ENCODE measurements around the gene TMEM50A.
A peak's percentile ranks its signal among the peaks of the same experiment; 100 is the strongest.
"Not testable (repeated sequence)": the region's sequence is repeated elsewhere in the genome, so short reads cannot be mapped to it uniquely, and the experiment has no call there.

TMEM50A gene

GRCh38 chr1:25389721-25390120, 51.6 kb downstream of the TMEM50A start:
- not testable (repeated sequence) for DNase-seq

- DNase-seq, result no peak
Observed at GRCh38 chr1:25392841-25393240, 54.7 kb downstream of the TMEM50A start.

GRCh38 chr1:25397549-25397948, 59.4 kb downstream of the TMEM50A start:
- not testable (repeated sequence) for DNase-seq

- not testable (repeated sequence) for DNase-seq
Observed at GRCh38 chr1:25398079-25398478, 59.9 kb downstream of the TMEM50A start.

- DNase-seq, result peak; percentile 29
Observed at GRCh38 chr1:25402947-25403803, 65.0 kb downstream of the TMEM50A start.

GRCh38 chr1:25405731-25406305, 67.7 kb downstream of the TMEM50A start:
- not testable (repeated sequence) for DNase-seq

- not testable (repeated sequence) for DNase-seq
Observed at GRCh38 chr1:25409641-25410427, 71.7 kb downstream of the TMEM50A start.

All from NCI-H69 (cell line).